C4-2B (cell line): Measurements from ENCODE around the gene SORCS2.

Experiments used
- CTCF ChIP-seq: fragments of 450-650 bp; conservative IDR thresholded peaks from 2 replicates; pipeline ENCODE4 v1.5.1; 2017; ENCODE audit warnings: mild to moderate bottlenecking
- ZFX ChIP-seq: fragments of 450-650 bp; IDR thresholded peaks from 2 replicates; pipeline ENCODE4 v1.6.1; 2017

GRCh38 chr4:7770224-7771050 lies 578.1 kb downstream of the SORCS2 start:
- TF ChIP-seq CTCF: peak; percentile 65
- TF ChIP-seq ZFX: no peak
